H1 (cell line): Measurements from ENCODE around the gene MSANTD2. TPM values are rescaled to one million over a fixed set of nuclear protein-coding genes. Genes with fewer than 3 reads are reported as not detected.

Source experiments
- CTCF ChIA-PET: fragments of 300-600 bp; sonication (Branson Sonifier 250); formaldehyde crosslinking; loops from one replicate; lab custom pipeline; 2021; ENCODE audit not compliant: partially characterized antibody; lab: Charles Lee
- POLR2A ChIA-PET: fragments of 300-600 bp; sonication (Branson Sonifier 250); formaldehyde crosslinking; loops from one replicate; lab custom pipeline; 2021; ENCODE audit warnings: inconsistent platforms; ENCODE audit not compliant: partially characterized antibody; lab: Charles Lee
- DNase-seq, 2 experiments: peaks; one replicate each; pipeline versions ENCODE4 v3.0.0 to v3.0.0-alpha.2; 2010 to 2022; ENCODE audit warnings: low spot score in 2 of 2, low read depth in 1 of 2, mixed read lengths in 1 of 2
- FAIRE-seq: peaks from 2 replicates; lab custom pipeline; 2011; peaks lifted over from hg19 to GRCh38; lab: Jason Lieb, UNC
- H2AFZ ChIP-seq: 2 replicates; pipeline ENCODE4 v1.8.1; 2012; ENCODE audit warnings: low read length, inconsistent platforms
- H2AK5ac ChIP-seq: 2 replicates; pipeline ENCODE4 v1.6.1; 2013; ENCODE audit warnings: low read depth, low read length
- H2BK120ac ChIP-seq: replicated peaks from 2 replicates; pipeline ENCODE3; 2013; ENCODE audit warnings: low read depth, low read length, inconsistent platforms
- H2BK12ac ChIP-seq: 2 replicates; pipeline ENCODE4 v1.6.1; 2013; ENCODE audit warnings: low read depth, low read length
- H2BK15ac ChIP-seq: 2 replicates; pipeline ENCODE4 v1.6.1; 2013; ENCODE audit warnings: low read length
- H2BK20ac ChIP-seq: 2 replicates; pipeline ENCODE4 v1.6.1; 2013; ENCODE audit warnings: low read length
- H2BK5ac ChIP-seq: 2 replicates; pipeline ENCODE4 v1.6.1; 2013; ENCODE audit warnings: low read depth, low read length
- H3K14ac ChIP-seq: 2 replicates; pipeline ENCODE4 v1.6.1; 2013; ENCODE audit warnings: inconsistent platforms; ENCODE audit not compliant: insufficient read length
- H3K18ac ChIP-seq: 2 replicates; pipeline ENCODE4 v1.6.1; 2013; ENCODE audit warnings: low read length; ENCODE audit errors: extremely low read depth
- H3K23ac ChIP-seq: 2 replicates; pipeline ENCODE4 v1.6.1; 2013; ENCODE audit warnings: inconsistent platforms; ENCODE audit not compliant: insufficient read length
- H3K23me2 ChIP-seq: 2 replicates; pipeline ENCODE4 v1.6.1; 2013; ENCODE audit warnings: low read depth, low read length
- H3K27ac ChIP-seq: 2 replicates; pipeline ENCODE4 v1.6.1; 2011; ENCODE audit warnings: low read depth, low read length, inconsistent platforms
- H3K27me3 ChIP-seq, 4 experiments: replicated peaks in 1 of 4; 1 replicate in 1 of 4; 2 replicates in 3 of 4; pipeline versions ENCODE4 v1.6.1 to v1.8.1; 2011 to 2013; ENCODE audit warnings: low read length in 3 of 4, mild to moderate bottlenecking in 3 of 4, inconsistent platforms in 2 of 4, mixed read lengths in 2 of 4, moderate library complexity in 1 of 4; ENCODE audit not compliant: control insufficient read depth in 3 of 4, insufficient read depth in 3 of 4; ENCODE audit errors: extremely low read depth in 1 of 4
- H3K36me3 ChIP-seq, 4 experiments: 2 replicates each; pipeline versions ENCODE4 v1.6.1 to v1.8.1; 2011 to 2013; ENCODE audit warnings: mild to moderate bottlenecking in 4 of 4, low read length in 3 of 4, moderate library complexity in 2 of 4, control low read depth in 1 of 4, inconsistent platforms in 1 of 4; ENCODE audit not compliant: insufficient read depth in 4 of 4, control insufficient read depth in 2 of 4
- H3K4ac ChIP-seq: replicated peaks from 2 replicates; pipeline ENCODE3; 2013; ENCODE audit warnings: low read length, low read depth, mixed read lengths, inconsistent platforms; ENCODE audit not compliant: insufficient read length
- H3K4me1 ChIP-seq, 4 experiments: replicated peaks in 1 of 4; 1 replicate in 1 of 4; 2 replicates in 3 of 4; pipeline versions ENCODE4 v1.6.1 to v1.8.1; 2011 to 2013; ENCODE audit warnings: low read length in 3 of 4, inconsistent platforms in 2 of 4, mixed read lengths in 1 of 4; ENCODE audit not compliant: insufficient read depth in 4 of 4, control insufficient read depth in 3 of 4
- H3K4me2 ChIP-seq, 2 experiments: 2 replicates each; pipeline versions ENCODE4 v1.6.1 to v1.8.1; 2011 to 2013; ENCODE audit warnings: low read depth in 2 of 2, low read length in 2 of 2, control low read depth in 1 of 2, inconsistent platforms in 1 of 2, mild to moderate bottlenecking in 1 of 2; ENCODE audit not compliant: insufficient read depth in 1 of 2
- H3K4me3 ChIP-seq, 4 experiments: fragments of 200-600, 300-600 bp in 1 of 4; sonication (generic), shearing (Covaris generic), sonication (Bioruptor Twin) in 1 of 4; 2 replicates each; pipeline versions ENCODE4 v1.5.1 to v1.8.1; 2011 to 2016; ENCODE audit warnings: low read length in 4 of 4, low read depth in 3 of 4, control low read depth in 2 of 4, inconsistent platforms in 2 of 4, mild to moderate bottlenecking in 2 of 4, mixed read lengths in 1 of 4, moderate library complexity in 1 of 4; ENCODE audit not compliant: insufficient read depth in 2 of 4; ENCODE audit errors: extremely low read depth in 1 of 4
- H3K56ac ChIP-seq: replicated peaks from 2 replicates; pipeline ENCODE3; 2013; ENCODE audit warnings: low read depth, mild to moderate bottlenecking, mixed read lengths, low read length, inconsistent platforms; ENCODE audit not compliant: insufficient read length
- H3K79me1 ChIP-seq: 2 replicates; pipeline ENCODE4 v1.6.1; 2013; ENCODE audit warnings: low read depth, low read length, control low read depth
- H3K79me2 ChIP-seq, 2 experiments: 2 replicates each; pipeline versions ENCODE4 v1.6.1 to v1.8.1; 2012 to 2013; ENCODE audit warnings: low read length in 2 of 2, mild to moderate bottlenecking in 2 of 2, inconsistent platforms in 1 of 2; ENCODE audit not compliant: insufficient read depth in 2 of 2, control insufficient read depth in 1 of 2
- H3K9ac ChIP-seq, 4 experiments: replicated peaks in 1 of 4; 1 replicate in 1 of 4; 2 replicates in 3 of 4; pipeline versions ENCODE4 v1.6.1 to v1.8.1; 2011 to 2013; ENCODE audit warnings: low read depth in 3 of 4, low read length in 3 of 4, control low read depth in 2 of 4, mild to moderate bottlenecking in 2 of 4, moderate library complexity in 2 of 4, inconsistent platforms in 1 of 4; ENCODE audit errors: extremely low read depth in 1 of 4
- H3K9me3 ChIP-seq, 2 experiments: 2 replicates each; pipeline versions ENCODE4 v1.6.1 to v1.8.1; 2012 to 2013; ENCODE audit warnings: mild to moderate bottlenecking in 2 of 2, moderate library complexity in 2 of 2, control low read depth in 1 of 2, inconsistent platforms in 1 of 2, low read depth in 1 of 2, low read length in 1 of 2, mixed read lengths in 1 of 2; ENCODE audit not compliant: insufficient read depth in 2 of 2
- H4K20me1 ChIP-seq, 2 experiments: replicated peaks in 1 of 2; 2 replicates each; pipeline versions ENCODE3 to v1.8.1; 2011 to 2013; ENCODE audit warnings: inconsistent platforms in 2 of 2, low read length in 2 of 2, mild to moderate bottlenecking in 1 of 2; ENCODE audit not compliant: insufficient read depth in 2 of 2, control insufficient read depth in 1 of 2
- H4K5ac ChIP-seq: 2 replicates; pipeline ENCODE4 v1.6.1; 2013; ENCODE audit warnings: low read length, low read depth, mixed read lengths, inconsistent platforms; ENCODE audit not compliant: insufficient read length
- H4K8ac ChIP-seq: 2 replicates; pipeline ENCODE4 v1.8.0; 2013; ENCODE audit warnings: mild to moderate bottlenecking, moderate library complexity, low read length, inconsistent platforms; ENCODE audit not compliant: insufficient read depth; ENCODE audit errors: extremely low read depth
- H4K91ac ChIP-seq: replicated peaks from 2 replicates; pipeline ENCODE3; 2013; ENCODE audit warnings: low read length, mixed read lengths, inconsistent platforms; ENCODE audit not compliant: insufficient read length
- CHD1 ChIP-seq: IDR thresholded peaks from 2 replicates; pipeline ENCODE4 v1.6.1; 2012; ENCODE audit warnings: low read depth, low read length, improper control_type of control experiment
- CTCF ChIP-seq, 3 experiments: IDR thresholded peaks; 1 replicate in 2 of 3; 2 replicates in 1 of 3; pipeline versions ENCODE4 v1.5.1 to v1.6.1; 2011; ENCODE audit warnings: low read length in 3 of 3, mild to moderate bottlenecking in 3 of 3, inconsistent platforms in 2 of 3, low read depth in 1 of 3, moderate library complexity in 1 of 3; ENCODE audit not compliant: insufficient read depth in 1 of 3; ENCODE audit errors: control extremely low read depth in 1 of 3
- EP300 ChIP-seq, 2 experiments: IDR thresholded peaks; 1 replicate in 1 of 2; 2 replicates in 1 of 2; pipeline ENCODE4 v1.6.1; 2011 to 2012; ENCODE audit warnings: low read depth in 2 of 2, low read length in 2 of 2, mild to moderate bottlenecking in 2 of 2, borderline replicate concordance in 1 of 2, inconsistent platforms in 1 of 2, moderate library complexity in 1 of 2
- HDAC6 ChIP-seq: IDR thresholded peaks from one replicate; pipeline ENCODE4 v1.7.1; 2012; ENCODE audit warnings: low read depth, mild to moderate bottlenecking, inconsistent platforms, low read length, moderate library complexity
- MAX ChIP-seq: IDR thresholded peaks from 2 replicates; pipeline ENCODE4 v1.6.1; 2012; ENCODE audit warnings: inconsistent platforms
- PHF8 ChIP-seq: fragments of 200-600 bp; sonication (generic); conservative IDR thresholded peaks from 2 replicates; pipeline ENCODE4 v1.7.1; 2012; ENCODE audit warnings: low read depth, mild to moderate bottlenecking, inconsistent platforms, low read length, moderate library complexity
- POLR2AphosphoS5 ChIP-seq: IDR thresholded peaks from 2 replicates; pipeline ENCODE4 v1.6.1; 2011; ENCODE audit warnings: low read depth, low read length
- TAF1 ChIP-seq: IDR thresholded peaks from 2 replicates; pipeline ENCODE4 v1.6.1; 2011; ENCODE audit warnings: mild to moderate bottlenecking, low read depth, low read length
- ZNF274 ChIP-seq: IDR thresholded peaks from 2 replicates; pipeline ENCODE4 v1.7.0; 2012; ENCODE audit warnings: low read length, borderline replicate concordance; ENCODE audit errors: extremely low read depth
- WGBS, 2 experiments: shearing (Covaris generic) in 1 of 2; methylation state at CpG; one replicate each; pipeline versions ENCODE4 v1.1.6 to v1.1.7; 2013 to 2015; ENCODE audit warnings: low lambda C conversion rate in 2 of 2, mixed read lengths in 2 of 2, inconsistent platforms in 1 of 2, low coverage in 1 of 2, missing lambda C conversion rate in 1 of 2; ENCODE audit not compliant: insufficient replicate concordance in 2 of 2, insufficient coverage in 1 of 2, insufficient read length in 1 of 2; ENCODE audit errors: extremely low coverage in 1 of 2, missing lambda C conversion rate in 1 of 2; 5-methylcytosine and 5-hydroxymethylcytosine counted together
- polyA plus RNA-seq, 7 experiments: library from polyadenylated mRNA; depleted of rRNA in 3 of 7; stranded (reverse) in 5 of 7; unstranded in 2 of 7; fragments of >200 nt in 5 of 7; fragments of 200-250 nt in 2 of 7; gene quantifications; 1 replicate in 5 of 7; 2 replicates in 1 of 7; 4 replicates in 1 of 7; pipeline versions ENCODE4 v1.2.1 to v1.2.3, GENCODE V29; 2011 to 2013; ENCODE audit warnings: missing spikeins in 2 of 7, mixed read lengths in 2 of 7
- total RNA-seq: library from RNA; stranded (reverse); fragmentation: NEBNext Ultra II Directional; extraction: Animal tissue kit (Norgen Biotek cat#: 25700); gene quantifications from 2 replicates; pipeline ENCODE4 v1.2.1, GENCODE V29; 2021

Gene MSANTD2
- total and polyA plus RNA-seq, 2 of the 8 experiments (the other 6 are each of a cell fraction or from before 2014, with no cell fraction given), result 8.2 to 15.9 TPM

GRCh38 chr11:124746621-124747243, 53.5 kb downstream of the MSANTD2 start:
- no peak overlapping the region for H2BK20ac ChIP-seq
- 0 out of 2 replicates have a peak overlapping the region, but pooled peaks have one; percentile 26 for H2BK5ac ChIP-seq
- H3K36me3 ChIP-seq, result no peaks in the 10 kb centered on the region
- no peak overlapping the region for H2AK5ac ChIP-seq
- H4K5ac ChIP-seq, result no peak overlapping the region
- H3K79me2 ChIP-seq, result no peaks in the 10 kb centered on the region
- POLR2A ChIA-PET, result interaction anchor here (1.0 to 3.0 kb wide), 6 partner anchors 8 to 73 kb away, joined by 5 to 13 read pairs (median 6); partner anchors contain the start of genes MSANTD2, SIAE and SPA17
- peak overlapping the region; percentile 97 for H2AFZ ChIP-seq
- no peak overlapping the region for H2BK15ac ChIP-seq
- H3K4me2 ChIP-seq, result peak overlapping the region; percentile 83 to 95
- H3K9ac ChIP-seq, result no peak overlapping the region
- peaks cover 10% of the 10 kb centered on the region; the same call in 1 of the 2 replicates for H3K23me2 ChIP-seq
- no peak overlapping the region for H2BK120ac ChIP-seq
- 3% methylated on average over 17 of the region's 37 CpGs; no CpG with 5 or more reads in 1 of the 2 experiments for WGBS, 2 experiments
- H4K20me1 ChIP-seq, result peaks cover 11 to 29% of the 10 kb centered on the region in 2 experiments
- CTCF ChIA-PET, result interaction anchor here (0.6 to 28.0 kb wide), 19 partner anchors 7 to 124 kb away, joined by 3 to 382 read pairs (median 6); partner anchors contain the start of genes ESAM, NRGN and VSIG2
- DNase-seq, result peak; percentile 77 to 88
- no peak overlapping the region for H3K56ac ChIP-seq
- peaks cover 92 to 99% (median 97%) of the 10 kb centered on the region in 4 experiments for H3K27me3 ChIP-seq
- H3K14ac ChIP-seq, result no peak overlapping the region
- H4K8ac ChIP-seq, result no peak overlapping the region
- H2BK12ac ChIP-seq, result 0 out of 2 replicates have a peak overlapping the region, but pooled peaks have one; percentile 14
- no peaks in the 10 kb centered on the region for H3K79me1 ChIP-seq
- H4K91ac ChIP-seq, result no peak overlapping the region
- H3K27ac ChIP-seq, result no peak overlapping the region
- peak overlapping the region; percentile 55 for H3K18ac ChIP-seq
- peaks cover 0 to 19% (median 16%) of the 10 kb centered on the region in 4 experiments; a peak in 6 of 7 replicates for H3K4me1 ChIP-seq
- H3K9me3 ChIP-seq, result no peaks in the 10 kb centered on the region
- no peak overlapping the region for H3K4ac ChIP-seq
- peak; percentile 57 for FAIRE-seq
- H3K23ac ChIP-seq, result no peak overlapping the region
- H3K4me3 ChIP-seq, result peak overlapping the region; percentile 72 to 83 (median 77)
- TF ChIP-seq PHF8 (no peak), POLR2AphosphoS5 (no peak), MAX (peak; percentile 72), HDAC6 (no peak), ZNF274 (no peak), CHD1 (no peak), TAF1 (0 out of 2 replicates have a peak, but pooled peaks have one; percentile 28), CTCF (IDR thresholded peaks at IDR 0.05; ENCODE audit: control extremely low read depth in 1 of 3, insufficient read depth in 1 of 3, low read depth in 1 of 3, low read length in 3 of 3) (peak; percentile 39 to 73 (median 71); a peak in 3 of 4 replicates), EP300 (IDR thresholded peaks at IDR 0.05; ENCODE audit: borderline replicate concordance in 1 of 2, low read depth in 2 of 2, low read length in 2 of 2) (no peak)
